GM12878 (cell line): ENCODE measurements around the gene ROCK1. TPM values are rescaled to one million over a fixed set of nuclear protein-coding genes. Genes with fewer than 3 reads are reported as not detected.

Source experiments
- ATAC-seq: fragments of 200-7000 bp; cut with Tn5 transposase; 3 replicates; pipeline ENCODE4 v1.9.1; 2020; ENCODE audit warnings: mild to moderate bottlenecking, moderate library complexity
- BruUV-seq: library from RNA; stranded (reverse); fragments of 400-500 nt; replicated peaks from 2 replicates; lab custom pipeline; 2021; lab: Mats Ljungman, UMichigan
- CTCF ChIA-PET: fragments of 300-600 bp; sonication (Branson Sonifier 250); formaldehyde crosslinking; extraction: SDS; loops from one replicate; lab custom pipeline; 2021; ENCODE audit warnings: inconsistent platforms; lab: Yijun Ruan, JAX
- POLR2A ChIA-PET: fragments of 350-600 bp; formaldehyde crosslinking; extraction: SDS; loops from one replicate; lab custom pipeline; 2021; ENCODE audit warnings: inconsistent platforms; lab: Charles Lee
- RAD21 ChIA-PET: fragments of 300-600 bp; sonication (Branson Sonifier 250); formaldehyde crosslinking; loops from one replicate; lab custom pipeline; 2023; ENCODE audit warnings: antibody characterized with exemption; ENCODE audit not compliant: unreplicated experiment; lab: Charles Lee
- SMC1A ChIA-PET: fragments of 300-600 bp; sonication (Branson Sonifier 250); formaldehyde crosslinking; loops from one replicate; lab custom pipeline; 2023; ENCODE audit not compliant: unreplicated experiment, uncharacterized antibody; lab: Charles Lee
- DNase-seq: peaks from one replicate; pipeline ENCODE4 v3.0.0-alpha.2; 2011; ENCODE audit warnings: low read depth, low spot score
- FAIRE-seq: peaks from 3 replicates; lab custom pipeline; 2011; peaks lifted over from hg19 to GRCh38; lab: Jason Lieb, UNC
- H2AFZ ChIP-seq: 2 replicates; pipeline ENCODE4 v1.6.0; 2011; ENCODE audit warnings: low read depth, low read length, control low read depth; ENCODE audit not compliant: control insufficient read depth
- H3K27ac ChIP-seq: 2 replicates; pipeline ENCODE4 v1.5.1; 2011; ENCODE audit warnings: control low read depth; ENCODE audit not compliant: control insufficient read depth, insufficient read depth
- H3K27me3 ChIP-seq, 2 experiments: replicated peaks in 1 of 2; 2 replicates each; pipeline versions ENCODE4 v1.6.0 to v1.6.1; 2011; ENCODE audit warnings: low read length in 1 of 2; ENCODE audit not compliant: control insufficient read depth in 2 of 2, insufficient read depth in 2 of 2
- H3K36me3 ChIP-seq, 2 experiments: 2 replicates each; pipeline ENCODE4 v1.5.1; 2011; ENCODE audit warnings: low read length in 1 of 2; ENCODE audit not compliant: control insufficient read depth in 2 of 2, insufficient read depth in 2 of 2
- H3K4me1 ChIP-seq: 2 replicates; pipeline ENCODE4 v1.6.1; 2011; ENCODE audit warnings: mild to moderate bottlenecking, low read length, moderate library complexity, mixed read lengths; ENCODE audit not compliant: control insufficient read depth, insufficient read depth
- H3K4me2 ChIP-seq: 2 replicates; pipeline ENCODE4 v1.6.0; 2011; ENCODE audit warnings: control low read depth; ENCODE audit not compliant: control insufficient read depth, insufficient read depth
- H3K4me3 ChIP-seq: fragments of 200-600 bp; sonication (generic); 2 replicates; pipeline ENCODE4 v1.5.1; 2016
- H3K79me2 ChIP-seq: 2 replicates; pipeline ENCODE4 v1.6.0; 2011; ENCODE audit warnings: low read length; ENCODE audit not compliant: control insufficient read depth, insufficient read depth
- H3K9ac ChIP-seq: 2 replicates; pipeline ENCODE4 v1.8.0; 2011; ENCODE audit warnings: low read length, control low read depth, mixed read lengths; ENCODE audit not compliant: control insufficient read depth, insufficient read depth
- H3K9me3 ChIP-seq: replicated peaks from 3 replicates; pipeline ENCODE4 v1.5.1; 2011; ENCODE audit warnings: mild to moderate bottlenecking, low read length; ENCODE audit not compliant: control insufficient read depth, insufficient read depth
- H4K20me1 ChIP-seq: 2 replicates; pipeline ENCODE4 v1.6.0; 2011; ENCODE audit not compliant: control insufficient read depth, insufficient read depth
- BCL11A ChIP-seq: IDR thresholded peaks from 2 replicates; pipeline ENCODE4 v1.6.1; 2011; ENCODE audit warnings: low read depth, low read length
- CHD1 ChIP-seq: IDR thresholded peaks from 2 replicates; pipeline ENCODE4 v1.6.1; 2012; ENCODE audit warnings: low read depth, low read length, improper control_type of control experiment
- FOS ChIP-seq: IDR thresholded peaks from 3 replicates; pipeline ENCODE4 v1.6.1; 2011; ENCODE audit warnings: borderline replicate concordance; ENCODE audit not compliant: insufficient read length; ENCODE audit errors: extremely low read depth
- KLF5 ChIP-seq: fragments of 450-650 bp; IDR thresholded peaks from 2 replicates; pipeline ENCODE4 v1.6.1; 2014; ENCODE audit warnings: mild to moderate bottlenecking; ENCODE audit not compliant: partially characterized antibody
- MYB ChIP-seq: fragments of 150-350 bp; IDR thresholded peaks from 2 replicates; pipeline ENCODE4 v1.6.1; 2014; ENCODE audit warnings: mild to moderate bottlenecking, low read depth, low read length, borderline replicate concordance
- NFYB ChIP-seq: IDR thresholded peaks from 2 replicates; pipeline ENCODE4 v1.6.1; 2011; ENCODE audit warnings: low read depth, mild to moderate bottlenecking, low read length, improper control_type of control experiment, moderate library complexity; ENCODE audit not compliant: insufficient read depth
- WGBS: methylation state at CpG from one replicate; pipeline ENCODE4 v1.1.6; 2016; ENCODE audit warnings: low lambda C conversion rate; ENCODE audit not compliant: insufficient replicate concordance, insufficient coverage; ENCODE audit errors: missing lambda C conversion rate; 5-methylcytosine and 5-hydroxymethylcytosine counted together
- in situ Hi-C: fragments of 300-500 bp; cut with MboI; formaldehyde crosslinking; loops from 9 replicates; pipeline ENCODE4 v1.14.3; 2018; ENCODE audit warnings: mixed read lengths
- intact Hi-C: fragments of 100-400 bp; cut with micrococcal nuclease; formaldehyde crosslinking; loops from one replicate; pipeline ENCODE4 v1.14.2; 2022; ENCODE audit not compliant: unreplicated experiment
- polyA plus RNA-seq, 11 experiments: library from polyadenylated mRNA; depleted of rRNA in 4 of 11; unstranded in 6 of 11; stranded (reverse) in 5 of 11; fragments of >200 nt; fragmentation: Nextera tagmentation in 4 of 11; fragmentation: Illumina TruSeq in 1 of 11; extraction: Ambion mirVana in 4 of 11; extraction: Trizol in 1 of 11; gene quantifications; 1 replicate in 1 of 11; 2 replicates in 10 of 11; pipeline versions ENCODE4 v1.2.1 to v1.2.3, GENCODE V29; 2011 to 2016; ENCODE audit warnings: inconsistent platforms in 2 of 11, missing spikeins in 2 of 11, low read depth in 1 of 11
- total RNA-seq, 4 experiments: library from RNA; depleted of rRNA in 3 of 4; stranded (reverse); fragments of >200 nt in 3 of 4; fragmentation: Illumina TruSeq in 1 of 4; extraction: Trizol in 1 of 4; gene quantifications; 2 replicates each; pipeline versions ENCODE4 v1.2.1 to v1.2.3, GENCODE V29; 2013 to 2021
- TF ChIP-seq, protein P1 (sequence below): IDR thresholded peaks from 2 replicates; pipeline ENCODE4 v1.6.1; 2012; ENCODE audit warnings: low read length, inconsistent platforms

Gene ROCK1
- total and polyA plus RNA-seq, 10 of the 15 experiments (the other 5 are each of a cell fraction or from before 2014, with no cell fraction given) = 14.8 to 46.6 (median 29.5) TPM

DNA sequence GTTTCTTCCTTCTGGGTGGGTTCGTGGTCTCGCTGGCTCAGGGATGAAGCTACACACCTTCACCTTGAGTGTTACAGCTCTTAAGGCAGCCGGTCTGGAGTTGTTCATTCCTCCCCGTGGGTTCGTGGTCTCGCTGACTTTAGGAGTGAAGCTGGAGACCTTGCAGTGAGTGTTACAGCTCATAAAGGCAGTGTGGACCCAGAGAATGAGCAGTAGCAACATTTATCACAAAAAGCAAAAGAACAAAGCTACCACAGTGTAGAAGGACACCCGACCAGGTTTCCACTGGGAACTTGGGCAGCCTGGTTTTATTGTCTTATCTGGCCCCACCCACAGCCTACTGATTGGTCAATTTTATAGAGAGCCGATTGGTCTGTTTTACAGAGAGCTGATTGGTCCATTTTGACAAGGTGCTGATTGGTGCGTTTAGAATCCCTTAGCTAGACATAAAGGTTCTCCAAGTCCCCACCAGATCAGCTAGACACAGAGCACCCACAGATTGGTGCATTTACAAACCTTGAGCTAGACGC is 20.1 kb upstream of the ROCK1 start:
- in situ Hi-C loops (no loop called here), intact Hi-C loops (no loop called here)
- no peak for FAIRE-seq
- WGBS = 73% methylated on average over 10 of the region's 10 CpGs
- POLR2A ChIA-PET = no interaction called here
- no TSS peak for BruUV-seq
- SMC1A ChIA-PET = no interaction called here
- TF ChIP-seq FOS (no peak), MYB (no peak), NFYB (peak; percentile 57), CHD1 (no peak)
- CTCF ChIA-PET = interaction anchor here (0.5 to 1.2 kb wide), 2 partner anchors 9 to 88 kb away, joined by 3 read pairs; no protein-coding TSS in a partner anchor
- Histone ChIP-seq H3K36me3 (no peaks in the 10 kb centered on the region), H3K9me3 (no peaks in the 10 kb centered on the region; the same call in 2 of the 3 replicates), H2AFZ (no peak overlapping the region), H3K79me2 (no peaks in the 10 kb centered on the region), H4K20me1 (no peaks in the 10 kb centered on the region), H3K9ac (no peak overlapping the region), H3K4me3 (no peak overlapping the region), H3K27ac (no peak overlapping the region), H3K4me1 (no peaks in the 10 kb centered on the region), H3K4me2 (no peak overlapping the region), H3K27me3 (no peaks in the 10 kb centered on the region)
- no peak for DNase-seq
- no peak for ATAC-seq
- RAD21 ChIA-PET = no interaction called here

DNA sequence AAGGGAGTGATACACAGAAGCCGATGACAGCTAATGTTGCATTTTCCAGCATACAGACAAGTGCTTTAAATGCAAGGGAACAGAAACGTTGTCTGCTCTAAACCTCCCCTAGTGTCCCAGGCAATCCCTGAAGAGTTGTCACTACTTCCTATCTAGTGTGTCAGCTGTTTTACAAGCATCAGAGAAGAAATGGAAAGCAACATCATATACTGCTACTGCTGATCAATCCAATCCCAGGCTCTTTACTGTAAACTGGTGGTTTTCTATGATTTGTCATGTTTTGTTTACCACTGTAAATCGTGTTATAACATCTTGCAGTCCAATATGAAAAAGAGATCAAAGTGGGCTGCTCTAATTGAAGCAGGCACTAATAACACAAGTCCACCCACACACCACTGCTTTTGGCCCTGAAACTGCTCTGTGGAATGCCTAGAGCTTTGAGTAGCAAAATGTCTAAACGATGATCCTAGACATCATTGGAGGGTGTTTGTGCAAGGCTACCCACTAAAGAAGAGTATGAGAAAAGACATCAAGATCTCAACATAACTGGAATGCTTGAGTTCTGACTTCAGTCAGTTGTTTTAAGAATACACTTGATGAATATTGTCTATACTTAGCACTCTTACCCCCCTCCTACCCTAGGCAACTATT is 18.1 kb upstream of the ROCK1 start:
- no peaks in the 10 kb centered on the region for H3K79me2 ChIP-seq
- ChIA-PET CTCF (no interaction called here), POLR2A (no interaction called here), SMC1A (no interaction called here), RAD21 (interaction anchor here (1.1 kb wide), 1 partner anchor 50 kb away, joined by 3 read pairs; no protein-coding TSS in a partner anchor)
- ATAC-seq = no peak
- H3K9me3 ChIP-seq = no peaks in the 10 kb centered on the region; the same call in 2 of the 3 replicates
- H3K27me3 ChIP-seq = no peaks in the 10 kb centered on the region
- DNase-seq = no peak
- H3K4me3 ChIP-seq = no peak overlapping the region
- intact Hi-C loops (no loop called here), in situ Hi-C loops (no loop called here)
- no peak overlapping the region for H3K27ac ChIP-seq
- H2AFZ ChIP-seq = no peak overlapping the region
- H3K4me2 ChIP-seq = no peak overlapping the region
- 42% methylated on average over 4 of the region's 4 CpGs for WGBS
- no peak for FAIRE-seq
- no TSS peak for BruUV-seq
- TF ChIP-seq, protein P1, sequence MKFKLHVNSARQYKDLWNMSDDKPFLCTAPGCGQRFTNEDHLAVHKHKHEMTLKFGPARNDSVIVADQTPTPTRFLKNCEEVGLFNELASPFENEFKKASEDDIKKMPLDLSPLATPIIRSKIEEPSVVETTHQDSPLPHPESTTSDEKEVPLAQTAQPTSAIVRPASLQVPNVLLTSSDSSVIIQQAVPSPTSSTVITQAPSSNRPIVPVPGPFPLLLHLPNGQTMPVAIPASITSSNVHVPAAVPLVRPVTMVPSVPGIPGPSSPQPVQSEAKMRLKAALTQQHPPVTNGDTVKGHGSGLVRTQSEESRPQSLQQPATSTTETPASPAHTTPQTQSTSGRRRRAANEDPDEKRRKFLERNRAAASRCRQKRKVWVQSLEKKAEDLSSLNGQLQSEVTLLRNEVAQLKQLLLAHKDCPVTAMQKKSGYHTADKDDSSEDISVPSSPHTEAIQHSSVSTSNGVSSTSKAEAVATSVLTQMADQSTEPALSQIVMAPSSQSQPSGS = no peak
- TF ChIP-seq KLF5 (no peak), BCL11A (no peak)
- no peaks in the 10 kb centered on the region for H3K36me3 ChIP-seq
- no peaks in the 10 kb centered on the region for H4K20me1 ChIP-seq
- no peak overlapping the region for H3K9ac ChIP-seq
- no peaks in the 10 kb centered on the region for H3K4me1 ChIP-seq
